Uterus (tissue), 4 donors: Measurements from ENCODE around the gene NINL. TPM values are rescaled to one million over a fixed set of nuclear protein-coding genes. Genes with fewer than 3 reads are reported as not detected.

Experiments
- DNase-seq, 2 donors: peaks; one replicate each; pipeline ENCODE4 v3.0.0-alpha.2; 2019 to 2020
- H3K27ac ChIP-seq, 2 donors: fragments of 200-600 bp; sonication (generic); 1 replicate in 1 of 2; 2 replicates in 1 of 2; pipeline ENCODE4 v1.5.1; 2016 to 2018
- H3K27me3 ChIP-seq, 2 donors: fragments of 200-600 bp; sonication (generic); one replicate each; pipeline ENCODE4 v1.5.1; 2018 to 2019; ENCODE audit warnings: control low read depth in 1 of 2
- H3K36me3 ChIP-seq, 2 donors: fragments of 200-600 bp; sonication (generic); one replicate each; pipeline ENCODE4 v1.5.1; 2019; ENCODE audit warnings: control low read depth in 1 of 2
- H3K4me1 ChIP-seq, 2 donors: fragments of 200-600 bp; sonication (generic); one replicate each; pipeline ENCODE4 v1.5.1; 2018 to 2019; ENCODE audit warnings: control low read depth in 1 of 2
- H3K4me3 ChIP-seq, 2 donors: fragments of 200-600 bp; sonication (generic); 1 replicate in 1 of 2; 2 replicates in 1 of 2; pipeline ENCODE4 v1.5.1; 2018 to 2019; ENCODE audit warnings: mild to moderate bottlenecking in 1 of 2
- H3K9me3 ChIP-seq, 2 donors: fragments of 200-600 bp; sonication (generic); one replicate each; pipeline ENCODE4 v1.5.1; 2019; ENCODE audit warnings: control low read depth in 1 of 2
- POLR2A ChIP-seq, 2 donors: fragments of 450-650 bp; IDR thresholded peaks; one replicate each; pipeline ENCODE4 v1.6.1; 2016; ENCODE audit warnings: antibody characterized with exemption in 2 of 2, mild to moderate bottlenecking in 1 of 2, moderate library complexity in 1 of 2
- intact Hi-C: fragments of 100-400 bp; cut with DNase I; formaldehyde crosslinking; loops from one replicate; pipeline ENCODE4 v1.15.1; 2023; ENCODE audit warnings: low total_unique reads
- total RNA-seq, 4 donors: library from RNA; depleted of rRNA in 3 of 4; stranded (reverse); fragments of >200 nt in 3 of 4; gene quantifications; one replicate each; pipeline versions ENCODE4 v1.1.0 to v1.2.4, GENCODE V29; 2014 to 2023
- TF ChIP-seq, protein P1 (sequence below), 4 experiments: fragments of 200-600 bp in 2 of 4; fragments of 450-650 bp in 2 of 4; sonication (generic) in 2 of 4; IDR thresholded peaks; one replicate each; pipeline ENCODE4 v1.5.1; 2016 to 2019; ENCODE audit warnings: antibody characterized with exemption in 4 of 4, mild to moderate bottlenecking in 2 of 4, moderate library complexity in 1 of 4
- donor health status: DM: yes; HTN: yes; CAD: no.

Gene NINL
- total RNA-seq, 4 donors from 2014 or later: 5.0 to 22.3 (median 14.7) TPM

DNA sequence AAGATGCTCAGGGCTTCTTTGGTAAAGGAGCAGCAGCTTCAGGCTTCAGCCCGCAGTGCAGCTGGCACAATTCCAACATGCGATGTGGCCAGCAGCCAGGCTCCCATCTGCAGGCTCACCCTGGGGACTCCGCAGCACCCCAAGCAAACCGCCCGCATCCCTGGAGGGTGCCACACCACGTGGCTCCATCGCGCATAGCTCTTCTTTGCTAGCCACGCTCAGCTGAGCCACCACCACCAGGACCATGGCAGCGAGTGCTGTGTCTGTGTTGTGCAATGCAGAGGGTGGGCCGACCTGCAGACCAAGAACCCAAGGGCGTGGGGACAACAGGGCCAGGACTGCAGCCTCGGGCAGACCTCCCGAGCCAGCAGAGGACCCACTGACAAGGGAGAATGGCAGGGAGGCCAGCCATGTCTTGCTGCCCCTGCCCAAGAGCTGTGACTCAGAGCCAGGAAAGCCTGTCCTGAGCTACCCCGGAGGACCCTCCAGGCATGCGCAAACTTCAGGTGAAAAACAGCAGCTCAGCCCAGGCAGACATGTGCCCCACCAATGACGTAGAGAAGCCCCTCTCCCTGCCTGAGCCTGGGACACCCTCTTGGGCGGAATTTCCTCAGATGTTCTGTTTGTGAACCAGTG lies 90.0 kb downstream of the NINL start:
- no peak for DNase-seq
- H3K27ac ChIP-seq: no peak overlapping the region
- H3K4me3 ChIP-seq: no peak overlapping the region
- TF ChIP-seq, protein P1, sequence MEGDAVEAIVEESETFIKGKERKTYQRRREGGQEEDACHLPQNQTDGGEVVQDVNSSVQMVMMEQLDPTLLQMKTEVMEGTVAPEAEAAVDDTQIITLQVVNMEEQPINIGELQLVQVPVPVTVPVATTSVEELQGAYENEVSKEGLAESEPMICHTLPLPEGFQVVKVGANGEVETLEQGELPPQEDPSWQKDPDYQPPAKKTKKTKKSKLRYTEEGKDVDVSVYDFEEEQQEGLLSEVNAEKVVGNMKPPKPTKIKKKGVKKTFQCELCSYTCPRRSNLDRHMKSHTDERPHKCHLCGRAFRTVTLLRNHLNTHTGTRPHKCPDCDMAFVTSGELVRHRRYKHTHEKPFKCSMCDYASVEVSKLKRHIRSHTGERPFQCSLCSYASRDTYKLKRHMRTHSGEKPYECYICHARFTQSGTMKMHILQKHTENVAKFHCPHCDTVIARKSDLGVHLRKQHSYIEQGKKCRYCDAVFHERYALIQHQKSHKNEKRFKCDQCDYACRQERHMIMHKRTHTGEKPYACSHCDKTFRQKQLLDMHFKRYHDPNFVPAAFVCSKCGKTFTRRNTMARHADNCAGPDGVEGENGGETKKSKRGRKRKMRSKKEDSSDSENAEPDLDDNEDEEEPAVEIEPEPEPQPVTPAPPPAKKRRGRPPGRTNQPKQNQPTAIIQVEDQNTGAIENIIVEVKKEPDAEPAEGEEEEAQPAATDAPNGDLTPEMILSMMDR (IDR thresholded peaks at IDR 0.05): no peak
- TF ChIP-seq POLR2A (IDR thresholded peaks at IDR 0.05): no peak
- no peaks in the 10 kb centered on the region for H3K27me3 ChIP-seq
- H3K36me3 ChIP-seq: no peaks in the 10 kb centered on the region
- H3K9me3 ChIP-seq: no peaks in the 10 kb centered on the region
- intact Hi-C loops: no loop called here
- H3K4me1 ChIP-seq: no peaks in the 10 kb centered on the region

DNA sequence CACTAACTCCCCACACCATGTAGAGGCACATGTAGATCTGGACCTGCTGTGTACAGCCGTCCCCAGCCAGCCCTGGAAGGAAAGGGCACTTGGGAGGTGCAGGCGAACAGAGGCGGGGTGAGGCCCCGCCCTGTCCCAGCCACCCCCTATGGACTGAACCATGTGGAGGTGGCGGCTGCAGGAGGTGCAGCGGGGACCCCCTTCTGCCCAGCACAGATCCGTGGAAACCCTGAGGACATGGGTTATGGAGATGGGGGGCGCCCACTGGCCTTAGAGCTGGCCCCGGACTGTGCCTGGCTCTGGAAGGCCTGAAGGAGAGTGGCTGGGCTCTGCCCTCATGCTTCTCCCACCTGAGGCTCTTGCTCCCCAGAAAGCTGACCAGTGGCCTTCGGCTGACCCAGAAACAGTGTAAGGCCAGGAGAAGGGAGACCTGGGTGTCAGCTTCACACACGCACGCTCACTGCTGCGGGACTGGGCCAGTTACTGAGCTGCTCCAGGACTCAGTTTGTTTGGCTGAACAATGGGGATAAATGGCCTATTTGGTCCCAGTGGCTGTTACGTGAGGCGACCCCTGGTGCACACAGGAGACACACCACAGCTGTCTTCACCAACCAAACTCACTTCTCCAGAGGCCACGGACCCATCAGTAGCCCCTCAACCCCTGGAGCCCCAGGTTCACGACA lies 90.7 kb downstream of the NINL start:
- no peak overlapping the region for H3K27ac ChIP-seq
- H3K27me3 ChIP-seq: no peaks in the 10 kb centered on the region
- DNase-seq: no peak
- no peak for TF ChIP-seq POLR2A (IDR thresholded peaks at IDR 0.05)
- TF ChIP-seq, protein P1 (IDR thresholded peaks at IDR 0.05): no peak
- H3K4me1 ChIP-seq: no peaks in the 10 kb centered on the region
- no peaks in the 10 kb centered on the region for H3K36me3 ChIP-seq
- H3K4me3 ChIP-seq: no peak overlapping the region
- intact Hi-C loops: no loop called here
- H3K9me3 ChIP-seq: no peaks in the 10 kb centered on the region

DNA sequence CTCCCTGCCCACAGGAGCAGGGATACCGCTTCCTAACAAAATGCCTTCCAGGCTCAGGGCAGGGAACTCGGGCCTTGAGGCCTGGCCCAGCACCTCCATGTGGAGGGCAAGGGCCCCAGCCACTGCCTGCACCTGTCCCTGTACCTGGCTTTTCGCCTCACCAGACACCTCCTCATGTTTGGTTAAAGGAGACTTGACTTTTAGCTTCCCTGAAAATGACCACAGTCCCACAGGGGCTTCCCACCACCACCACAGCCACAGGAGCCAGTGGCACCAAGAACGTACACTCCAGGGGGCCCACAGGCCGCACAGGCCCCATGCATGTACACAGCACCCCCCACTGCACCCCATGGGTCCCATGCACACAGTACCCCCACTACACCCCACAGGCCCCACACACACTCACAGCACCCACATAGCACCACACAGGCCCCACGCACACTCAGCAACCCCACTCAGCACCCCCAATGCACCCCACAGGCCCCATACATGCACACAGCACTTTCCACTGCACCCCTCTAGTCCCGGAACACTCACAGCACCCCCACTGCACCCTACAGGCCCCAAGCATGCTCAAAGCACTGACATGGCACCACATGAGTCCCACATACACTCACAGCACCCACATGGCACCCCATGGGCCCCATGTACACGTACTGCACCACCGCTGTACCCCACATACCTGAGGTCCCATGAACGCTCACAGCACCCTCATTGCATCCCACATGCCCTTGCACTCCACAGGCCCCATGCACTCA lies 91.4 kb downstream of the NINL start:
- Histone ChIP-seq H3K27me3 (no peaks in the 10 kb centered on the region), H3K4me3 (no peak overlapping the region), H3K36me3 (no peaks in the 10 kb centered on the region), H3K9me3 (no peaks in the 10 kb centered on the region), H3K27ac (no peak overlapping the region), H3K4me1 (no peaks in the 10 kb centered on the region)
- intact Hi-C loops: no loop called here
- DNase-seq: no peak
- TF ChIP-seq POLR2A (IDR thresholded peaks at IDR 0.05): no peak
- TF ChIP-seq, protein P1 (IDR thresholded peaks at IDR 0.05): no peak

DNA sequence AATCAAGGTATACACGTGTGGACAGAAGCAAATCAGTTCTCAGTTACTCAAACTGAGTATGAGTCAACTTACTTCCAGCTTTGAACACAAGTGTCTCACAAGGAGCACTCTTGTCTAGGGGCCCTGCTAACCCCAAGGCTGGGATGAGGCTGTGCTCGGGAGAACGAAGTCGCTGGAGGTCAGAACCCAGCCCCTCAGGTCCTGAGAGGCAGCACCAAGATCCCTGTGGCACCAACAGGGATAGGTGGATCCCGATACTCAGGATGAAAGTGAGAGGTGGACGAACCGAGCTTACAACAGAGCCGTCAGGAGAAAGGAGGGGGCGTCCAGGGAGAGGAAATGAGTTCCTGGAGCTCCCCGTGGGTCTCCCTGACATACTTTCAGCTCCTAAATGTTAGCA lies 92.2 kb downstream of the NINL start:
- H3K27ac ChIP-seq: no peak overlapping the region
- intact Hi-C loops: no loop called here
- DNase-seq: no peak
- no peak overlapping the region for H3K4me3 ChIP-seq
- no peaks in the 10 kb centered on the region for H3K36me3 ChIP-seq
- H3K27me3 ChIP-seq: no peaks in the 10 kb centered on the region
- H3K4me1 ChIP-seq: no peaks in the 10 kb centered on the region
- TF ChIP-seq, protein P1 (IDR thresholded peaks at IDR 0.05): no peak
- TF ChIP-seq POLR2A (IDR thresholded peaks at IDR 0.05): no peak
- no peaks in the 10 kb centered on the region for H3K9me3 ChIP-seq
